SK-N-SH treated with all-trans-retinoic acid at 6 μM for 48 hours (cell line): ENCODE measurements around the gene GABBR2.

ENCODE experiments used
- CSDC2 ChIP-seq: fragments of 250-450 bp; sonication (Bioruptor Pico); IDR thresholded peaks from 2 replicates; pipeline ENCODE4 v1.5.0; 2020; ENCODE audit warnings: mild to moderate bottlenecking, moderate library complexity
- CSRNP3 ChIP-seq: fragments of 250-450 bp; sonication (Bioruptor Pico); IDR thresholded peaks from 2 replicates; pipeline ENCODE4 v1.5.1; 2021; ENCODE audit warnings: mild to moderate bottlenecking, moderate library complexity
- GLIS3 ChIP-seq: fragments of 250-450 bp; sonication (Bioruptor Pico); IDR thresholded peaks from 2 replicates; pipeline ENCODE4 v1.5.0; 2020; ENCODE audit warnings: mild to moderate bottlenecking, moderate library complexity
- OSR1 ChIP-seq: fragments of 250-450 bp; sonication (Bioruptor Pico); IDR thresholded peaks from 2 replicates; pipeline ENCODE4 v1.8.0; 2022; ENCODE audit warnings: moderate library complexity, mild to moderate bottlenecking, inconsistent platforms
- PATZ1 ChIP-seq: fragments of 250-450 bp; sonication (Bioruptor Pico); IDR thresholded peaks from 2 replicates; pipeline ENCODE4 v1.8.0; 2020; ENCODE audit warnings: mild to moderate bottlenecking, moderate library complexity, borderline replicate concordance
- PPARA ChIP-seq: fragments of 250-450 bp; sonication (Bioruptor Pico); IDR thresholded peaks from 2 replicates; pipeline ENCODE4 v1.5.0; 2020; ENCODE audit warnings: mild to moderate bottlenecking, borderline replicate concordance
- TOX ChIP-seq: fragments of 250-450 bp; sonication (Bioruptor Pico); IDR thresholded peaks from 2 replicates; pipeline ENCODE4 v1.8.0; 2021; ENCODE audit warnings: mild to moderate bottlenecking, moderate library complexity, borderline replicate concordance
- ZC3H10 ChIP-seq: fragments of 250-450 bp; sonication (Bioruptor Pico); IDR thresholded peaks from 2 replicates; pipeline ENCODE4 v1.5.1; 2021; ENCODE audit warnings: mild to moderate bottlenecking, moderate library complexity
- ZFP3 ChIP-seq: fragments of 250-450 bp; sonication (Bioruptor Pico); IDR thresholded peaks from 2 replicates; pipeline ENCODE4 v1.5.0; 2020; ENCODE audit warnings: mild to moderate bottlenecking, moderate library complexity
- ZFP30 ChIP-seq: fragments of 450-650 bp; formaldehyde crosslinking; IDR thresholded peaks from 2 replicates; pipeline ENCODE4 v1.5.0; 2022; ENCODE audit warnings: mild to moderate bottlenecking, moderate library complexity
- ZNF70 ChIP-seq: fragments of 450-650 bp; formaldehyde crosslinking; IDR thresholded peaks from 2 replicates; pipeline ENCODE4 v1.5.0; 2020; ENCODE audit warnings: mild to moderate bottlenecking, moderate library complexity
- ZNF8 ChIP-seq: fragments of 450-650 bp; formaldehyde crosslinking; IDR thresholded peaks from 2 replicates; pipeline ENCODE4 v1.5.0; 2020; ENCODE audit warnings: mild to moderate bottlenecking, moderate library complexity
- TF ChIP-seq, protein P1 (sequence below): fragments of 250-450 bp; sonication (Bioruptor Pico); IDR thresholded peaks from 2 replicates; pipeline ENCODE4 v1.5.1; 2020; ENCODE audit warnings: low read depth, mild to moderate bottlenecking, moderate library complexity

- TF ChIP-seq, protein P1, sequence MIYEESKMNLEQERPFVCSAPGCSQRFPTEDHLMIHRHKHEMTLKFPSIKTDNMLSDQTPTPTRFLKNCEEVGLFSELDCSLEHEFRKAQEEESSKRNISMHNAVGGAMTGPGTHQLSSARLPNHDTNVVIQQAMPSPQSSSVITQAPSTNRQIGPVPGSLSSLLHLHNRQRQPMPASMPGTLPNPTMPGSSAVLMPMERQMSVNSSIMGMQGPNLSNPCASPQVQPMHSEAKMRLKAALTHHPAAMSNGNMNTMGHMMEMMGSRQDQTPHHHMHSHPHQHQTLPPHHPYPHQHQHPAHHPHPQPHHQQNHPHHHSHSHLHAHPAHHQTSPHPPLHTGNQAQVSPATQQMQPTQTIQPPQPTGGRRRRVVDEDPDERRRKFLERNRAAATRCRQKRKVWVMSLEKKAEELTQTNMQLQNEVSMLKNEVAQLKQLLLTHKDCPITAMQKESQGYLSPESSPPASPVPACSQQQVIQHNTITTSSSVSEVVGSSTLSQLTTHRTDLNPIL (CRISPR knock-in tag): no peak
- TF ChIP-seq TOX (CRISPR knock-in tag): no peak
- no peak for TF ChIP-seq CSDC2 (CRISPR knock-in tag)
- no peak for TF ChIP-seq PPARA (CRISPR knock-in tag)
- TF ChIP-seq ZNF8: no peak
- no peak for TF ChIP-seq ZFP3 (CRISPR knock-in tag)
- TF ChIP-seq GLIS3 (CRISPR knock-in tag): no peak
- TF ChIP-seq OSR1 (CRISPR knock-in tag): no peak
- no peak for TF ChIP-seq PATZ1 (CRISPR knock-in tag)
- no peak for TF ChIP-seq ZFP30 (CRISPR knock-in tag)
- no peak for TF ChIP-seq ZNF70 (CRISPR knock-in tag)
- TF ChIP-seq ZC3H10 (CRISPR knock-in tag): no peak
- no peak for TF ChIP-seq CSRNP3 (CRISPR knock-in tag)
Measured at GRCh38 chr9:98532147-98532546, 176.6 kb downstream of the GABBR2 start.
